Muscle layer of colon (tissue), 2 donors: ENCODE measurements around the gene BRD3.
"Not testable (repeated sequence)": the region's sequence is repeated elsewhere in the genome, so short reads cannot be mapped to it uniquely, and the experiment has no call there.

Source experiments
- H3K27ac ChIP-seq: one replicate; pipeline ENCODE4 v1.7.0; 2013; ENCODE audit warnings: low read depth, mild to moderate bottlenecking, low read length, moderate library complexity
- H3K27me3 ChIP-seq, 2 donors: one replicate each; pipeline ENCODE4 v1.7.0; 2013; ENCODE audit warnings: low read length in 2 of 2, mild to moderate bottlenecking in 2 of 2; ENCODE audit not compliant: insufficient read depth in 2 of 2, control insufficient read depth in 1 of 2
- H3K36me3 ChIP-seq: one replicate; pipeline ENCODE4 v1.7.0; 2013; ENCODE audit warnings: mild to moderate bottlenecking, low read length; ENCODE audit not compliant: insufficient read depth
- H3K4me1 ChIP-seq: one replicate; pipeline ENCODE4 v1.7.0; 2013; ENCODE audit warnings: mild to moderate bottlenecking, low read length; ENCODE audit not compliant: insufficient read depth
- H3K4me3 ChIP-seq, 2 donors: one replicate each; pipeline ENCODE4 v1.7.0; 2013; ENCODE audit warnings: low read length in 2 of 2, low read depth in 1 of 2, mild to moderate bottlenecking in 1 of 2, moderate library complexity in 1 of 2
- H3K9ac ChIP-seq: one replicate; pipeline ENCODE4 v1.7.0; 2013; ENCODE audit warnings: low read length
- H3K9me3 ChIP-seq: one replicate; pipeline ENCODE4 v1.7.0; 2013; ENCODE audit warnings: mild to moderate bottlenecking, low read length
- donor health status: abdominal sarcoma.
- donor health status: Adenocarcinoma of cecum.

BRD3 gene

GRCh38 chr9:133991214-133991921, 76.5 kb downstream of the BRD3 start:
- Histone ChIP-seq H3K4me1 (peaks cover 24% of the 10 kb centered on the region), H3K27me3 (no peaks in the 10 kb centered on the region), H3K36me3 (no peaks in the 10 kb centered on the region), H3K9ac (no peak overlapping the region), H3K27ac (peak overlapping the region; percentile 72), H3K9me3 (no peaks in the 10 kb centered on the region), H3K4me3 (peak overlapping the region; percentile 45 to 52)

- H3K27me3 ChIP-seq = no peaks in the 10 kb centered on the region
- H3K9ac ChIP-seq = no peak overlapping the region
- H3K4me3 ChIP-seq = peak overlapping the region; percentile 31 to 52
- H3K36me3 ChIP-seq = no peaks in the 10 kb centered on the region
- H3K27ac ChIP-seq = peak overlapping the region; percentile 72
- no peaks in the 10 kb centered on the region for H3K9me3 ChIP-seq
- peaks cover 24% of the 10 kb centered on the region for H3K4me1 ChIP-seq
These were observed 77.2 kb downstream of the BRD3 start for GRCh38 chr9:133990366-133991213.

GRCh38 chr9:133989625-133990365, 78.0 kb downstream of the BRD3 start:
- Histone ChIP-seq H3K9ac (no peak overlapping the region), H3K27ac (no peak overlapping the region), H3K9me3 (no peaks in the 10 kb centered on the region), H3K27me3 (no peaks in the 10 kb centered on the region), H3K4me3 (no peak overlapping the region), H3K36me3 (no peaks in the 10 kb centered on the region), H3K4me1 (peaks cover 24% of the 10 kb centered on the region)

GRCh38 chr9:133988771-133989170, 79.1 kb downstream of the BRD3 start:
- not testable (repeated sequence) for H3K27ac ChIP-seq, H3K36me3 ChIP-seq, H3K27me3 ChIP-seq, H3K9me3 ChIP-seq, H3K4me3 ChIP-seq, H3K9ac ChIP-seq
- H3K4me1 ChIP-seq = peaks cover 14% of the 10 kb centered on the region

- H3K27ac ChIP-seq = no peak overlapping the region
- H3K4me3 ChIP-seq = no peak overlapping the region
- peaks cover 9% of the 10 kb centered on the region for H3K4me1 ChIP-seq
These were observed 79.7 kb downstream of the BRD3 start for GRCh38 chr9:133987946-133988665.

GRCh38 chr9:133987446-133987788, 80.4 kb downstream of the BRD3 start:
- Histone ChIP-seq H3K4me3 (no peak overlapping the region), H3K9ac (no peak overlapping the region), H3K36me3 (no peaks in the 10 kb centered on the region), H3K27ac (no peak overlapping the region), H3K9me3 (no peaks in the 10 kb centered on the region), H3K4me1 (peaks cover 9% of the 10 kb centered on the region), H3K27me3 (no peaks in the 10 kb centered on the region)

More at GRCh38 chr9:133987946-133988665, 79.7 kb downstream of the BRD3 start:
- Histone ChIP-seq H3K36me3 (no peaks in the 10 kb centered on the region), H3K27me3 (no peaks in the 10 kb centered on the region), H3K9ac (no peak overlapping the region), H3K9me3 (no peaks in the 10 kb centered on the region)

- H3K9ac ChIP-seq = no peak overlapping the region
- H3K4me1 ChIP-seq = peaks cover 9% of the 10 kb centered on the region
- H3K36me3 ChIP-seq = no peaks in the 10 kb centered on the region
- H3K27me3 ChIP-seq = no peaks in the 10 kb centered on the region
- H3K4me3 ChIP-seq = no peak overlapping the region
- no peak overlapping the region for H3K27ac ChIP-seq
- no peaks in the 10 kb centered on the region for H3K9me3 ChIP-seq
These were observed 80.9 kb downstream of the BRD3 start for GRCh38 chr9:133986774-133987445.

GRCh38 chr9:133986061-133986460, 81.8 kb downstream of the BRD3 start:
- no peaks in the 10 kb centered on the region for H3K9me3 ChIP-seq
- peaks cover 8% of the 10 kb centered on the region for H3K4me1 ChIP-seq
- no peak overlapping the region for H3K9ac ChIP-seq
- no peaks in the 10 kb centered on the region for H3K36me3 ChIP-seq
- H3K27me3 ChIP-seq = no peaks in the 10 kb centered on the region
- H3K4me3 ChIP-seq = no peak overlapping the region
- H3K27ac ChIP-seq = no peak overlapping the region

GRCh38 chr9:133982971-133983720, 84.7 kb downstream of the BRD3 start:
- no peak overlapping the region for H3K27ac ChIP-seq
- no peak overlapping the region for H3K9ac ChIP-seq
- H3K36me3 ChIP-seq = no peaks in the 10 kb centered on the region
- no peak overlapping the region for H3K4me3 ChIP-seq
- peaks cover 15% of the 10 kb centered on the region for H3K4me1 ChIP-seq
- H3K9me3 ChIP-seq = no peaks in the 10 kb centered on the region
- H3K27me3 ChIP-seq = no peaks in the 10 kb centered on the region

- Histone ChIP-seq H3K4me3 (no peak overlapping the region), H3K36me3 (no peaks in the 10 kb centered on the region), H3K9me3 (no peaks in the 10 kb centered on the region), H3K27me3 (no peaks in the 10 kb centered on the region), H3K9ac (no peak overlapping the region), H3K4me1 (peaks cover 15% of the 10 kb centered on the region), H3K27ac (no peak overlapping the region)
These were observed 85.7 kb downstream of the BRD3 start for GRCh38 chr9:133981958-133982681.
